Hepatic stellate cell (primary cell): ENCODE data around the gene C16orf46.
A peak's percentile ranks its signal among the peaks of the same experiment; 100 is the strongest.
"Not testable (repeated sequence)": the region's sequence is repeated elsewhere in the genome, so short reads cannot be mapped to it uniquely, and the experiment has no call there.

Experiments
- DNase-seq: peaks from one replicate; pipeline ENCODE4 v3.0.0; 2011; ENCODE audit warnings: low spot score

Gene C16orf46, protein sequence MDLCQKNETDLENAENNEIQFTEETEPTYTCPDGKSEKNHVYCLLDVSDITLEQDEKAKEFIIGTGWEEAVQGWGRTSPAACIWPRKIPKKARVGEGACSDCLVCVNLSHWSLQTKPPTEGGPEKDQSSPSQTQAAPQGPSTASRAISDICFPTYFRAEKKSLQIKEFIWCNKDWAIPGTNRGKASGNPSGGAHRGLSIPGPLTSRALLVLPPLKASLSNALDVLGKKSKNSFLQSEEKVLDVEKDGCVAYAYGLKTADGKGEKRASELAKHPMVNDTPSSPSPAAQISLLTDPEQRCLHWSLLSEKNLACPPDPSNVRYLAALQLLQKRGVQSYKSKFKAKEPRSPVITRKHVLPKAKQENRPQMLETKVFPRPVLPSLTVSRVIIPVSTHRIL

DNA sequence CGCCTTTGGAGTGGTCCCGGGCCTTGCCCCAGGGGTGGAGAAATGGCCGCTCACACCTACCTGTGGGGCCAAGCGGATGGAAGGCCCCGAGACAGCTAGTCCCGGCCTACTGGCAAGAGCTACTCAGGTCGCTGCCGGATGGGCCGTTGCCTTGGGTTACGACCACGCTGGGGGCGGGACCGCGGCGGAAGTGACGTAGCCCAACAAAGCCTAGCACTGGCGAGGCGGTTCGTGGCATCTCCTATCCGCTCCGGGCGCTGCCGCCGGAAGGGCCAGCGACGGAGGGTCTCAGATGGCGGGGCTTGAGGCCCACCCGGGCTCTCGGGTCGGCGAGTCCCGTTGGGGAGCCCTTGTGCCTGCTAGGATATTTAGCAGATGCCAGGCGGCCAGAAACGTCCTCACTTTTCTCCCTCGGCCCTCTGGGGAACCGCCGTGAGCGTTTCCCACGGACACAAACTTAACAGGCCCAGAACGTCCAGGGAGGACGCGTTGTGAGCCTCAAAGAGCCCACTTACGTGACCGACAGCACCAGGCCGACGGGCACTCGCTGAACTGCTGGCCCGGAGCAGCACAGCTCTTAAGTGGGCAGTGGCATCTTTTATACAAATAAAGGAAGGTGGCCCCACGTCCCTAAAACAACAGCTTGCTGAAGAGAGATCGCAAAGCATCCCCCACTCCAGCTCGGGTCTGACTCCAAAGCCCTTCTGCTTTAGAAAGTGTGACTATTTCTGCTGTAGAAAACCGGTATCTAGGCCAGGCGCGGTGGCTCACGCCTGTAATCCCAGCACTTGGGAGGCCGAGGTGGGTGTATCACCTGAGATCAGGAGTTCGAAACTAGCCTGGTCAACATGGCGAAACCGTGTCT lies at the start of gene C16orf46:
Gene C16orf46, minus strand, starts transcription at position 163 of the 865 bp plus-strand sequence. CDS start 13,283 bp downstream, outside the sequence.
- DNase-seq, result peak; percentile 96

DNA sequence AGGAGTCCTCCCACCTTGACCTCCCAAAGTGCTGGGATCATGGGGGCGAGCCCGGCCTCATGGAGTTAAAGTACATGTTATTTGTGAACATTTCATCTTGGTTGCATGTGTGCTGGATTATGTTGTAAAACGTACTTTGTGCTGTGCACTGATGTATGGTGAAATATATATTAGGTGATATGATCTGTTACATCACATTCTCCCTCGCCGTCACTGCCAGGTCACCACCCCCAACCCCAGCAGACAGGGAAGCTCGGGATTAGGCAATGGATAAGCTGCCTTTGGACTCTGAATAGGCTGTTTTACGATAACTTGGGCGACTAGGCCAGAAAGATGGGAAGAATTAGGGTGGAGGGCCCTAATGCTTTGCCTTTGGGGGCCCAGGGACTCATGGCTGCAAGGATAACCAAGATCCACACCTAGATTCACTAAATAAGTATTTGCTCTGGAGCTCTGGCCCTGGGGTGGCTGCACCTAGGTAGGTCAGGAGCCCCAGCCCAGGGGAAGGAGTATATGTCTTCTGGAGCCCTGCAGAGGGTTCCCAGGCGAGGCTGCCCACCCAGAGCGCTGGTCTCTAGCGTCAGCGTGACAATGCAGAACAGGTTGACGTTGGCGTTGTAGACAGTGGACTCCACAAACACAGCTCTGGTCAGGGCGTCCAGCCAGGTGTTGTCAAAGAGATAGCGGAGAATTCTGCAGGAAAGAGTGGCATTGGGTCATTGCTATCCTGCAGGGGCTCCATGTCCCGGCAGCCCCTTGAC lies 46.2 kb upstream of the C16orf46 start:
- DNase-seq, result no peak

DNA sequence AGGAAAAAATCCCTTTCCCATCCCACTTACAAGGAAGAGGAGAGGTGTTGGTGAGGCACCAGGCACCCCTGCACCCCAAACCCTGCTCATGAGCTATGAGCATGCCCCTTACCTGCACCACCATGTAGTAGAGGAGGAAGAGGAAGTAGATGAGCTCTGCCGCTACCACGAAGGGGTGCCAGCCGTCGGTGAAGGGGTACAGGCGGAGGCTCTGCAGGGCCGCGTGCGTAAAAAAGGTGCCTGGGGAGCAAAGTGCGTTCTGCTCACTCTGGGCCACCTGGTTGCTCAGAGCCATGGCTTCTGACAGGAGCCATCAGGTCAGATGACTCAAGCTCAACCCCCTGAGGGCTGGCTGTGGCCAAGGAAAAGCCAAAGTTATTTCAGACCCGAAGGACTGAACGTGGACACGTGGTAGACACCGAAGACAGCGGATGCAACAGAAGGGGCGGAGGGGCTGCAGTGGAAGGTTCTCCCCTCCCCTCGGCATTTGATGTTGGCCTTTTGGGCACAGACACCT lies 44.5 kb upstream of the C16orf46 start:
- DNase-seq, result no peak

DNA sequence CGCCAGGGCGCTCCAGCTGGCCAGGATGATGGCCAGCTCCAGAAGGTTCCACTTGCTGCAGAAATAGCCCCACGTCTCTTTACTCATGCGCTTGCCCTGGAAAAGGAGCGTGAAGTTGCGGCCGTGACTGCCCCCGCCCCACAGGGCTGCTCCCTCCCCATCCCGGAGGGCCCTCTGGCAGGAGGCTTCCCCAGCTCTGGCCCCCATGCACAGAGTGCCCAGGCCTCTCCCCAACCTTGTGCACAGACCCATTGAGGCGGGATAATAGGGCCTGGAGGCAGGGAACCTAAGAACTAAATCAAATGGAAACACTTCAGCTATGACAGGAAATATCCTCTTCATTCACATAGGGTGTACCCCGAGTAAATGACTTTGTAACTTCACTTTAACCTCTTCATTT lies 40.4 kb upstream of the C16orf46 start:
- no peak for DNase-seq

DNA sequence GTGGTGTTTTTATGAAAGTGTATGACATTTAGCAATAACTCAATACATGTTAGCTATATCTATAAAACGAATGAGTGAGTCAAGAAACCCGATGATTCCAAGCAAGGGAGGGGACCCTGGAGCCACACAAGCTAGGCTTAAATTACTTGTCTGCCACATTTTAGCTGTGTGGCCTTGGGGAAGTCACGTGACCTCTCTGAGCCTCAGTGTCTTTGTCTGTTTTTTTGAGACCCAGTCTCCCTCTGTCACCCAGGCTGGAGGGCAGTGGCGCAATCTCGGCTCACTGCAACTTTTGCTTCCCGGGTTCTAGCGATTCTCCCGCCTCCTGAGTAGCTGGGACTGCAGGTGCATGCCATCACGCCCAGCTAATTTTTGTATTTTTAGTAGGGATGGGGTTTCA lies 39.2 kb upstream of the C16orf46 start:
- no peak for DNase-seq

DNA sequence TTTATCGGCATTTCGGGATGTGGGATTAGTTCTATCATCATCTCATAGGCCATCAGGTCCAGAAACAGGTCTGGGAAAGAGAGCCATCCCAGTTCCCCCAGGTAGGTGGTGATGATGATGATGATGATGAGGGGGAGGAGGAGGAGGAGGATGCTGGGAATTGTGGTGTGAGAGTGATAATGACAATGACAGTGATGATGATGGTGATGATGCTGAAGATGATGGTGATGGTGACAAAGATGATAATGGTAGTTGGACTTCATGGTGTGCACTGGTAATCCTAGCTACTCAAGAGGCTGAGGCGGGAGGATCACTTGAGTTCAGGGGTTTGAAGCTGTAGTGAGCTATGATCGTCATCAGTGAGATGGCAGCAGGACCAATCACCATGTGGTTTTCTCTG lies 35.4 kb upstream of the C16orf46 start:
- DNase-seq, result no peak

DNA sequence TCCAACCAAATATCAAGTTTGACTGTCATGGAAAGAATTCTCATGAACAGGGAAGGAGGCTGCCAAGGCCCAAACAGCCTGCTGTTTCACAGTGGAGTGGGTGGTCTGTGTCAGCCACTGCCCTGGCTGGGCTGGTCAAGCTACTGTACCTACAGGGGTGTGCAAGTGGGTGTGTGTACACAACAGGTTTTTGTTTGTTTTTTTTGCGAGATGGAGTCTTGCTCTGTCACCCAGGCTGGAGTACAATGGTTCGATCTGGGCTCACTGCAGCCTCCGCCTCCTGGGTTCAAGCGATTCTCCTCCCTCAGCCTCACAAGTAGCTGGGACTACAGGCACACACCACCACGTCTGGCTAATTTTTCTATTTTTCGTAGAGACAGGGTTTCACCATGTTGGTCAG lies 32.2 kb upstream of the C16orf46 start:
- not testable (repeated sequence) for DNase-seq

DNA sequence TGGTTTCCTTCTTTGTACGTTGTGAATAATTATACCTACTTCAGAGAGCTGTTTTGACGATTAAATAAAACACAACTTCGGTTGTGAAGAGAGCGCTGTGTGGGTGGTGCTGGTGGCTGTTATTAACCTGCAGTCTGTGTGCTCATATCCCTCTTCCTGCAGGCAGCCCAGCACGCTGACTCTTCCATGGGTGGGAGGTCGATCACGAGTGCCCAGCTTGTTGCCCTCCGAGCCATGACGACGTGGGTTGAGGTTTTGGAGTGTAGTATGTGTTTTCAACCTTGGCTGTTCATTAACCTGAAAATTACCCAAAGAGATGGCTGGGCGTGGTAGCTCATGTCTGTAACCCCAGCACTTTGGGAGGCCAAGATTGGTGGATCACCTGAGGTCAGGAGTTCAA lies 30.5 kb upstream of the C16orf46 start:
- no peak for DNase-seq

DNA sequence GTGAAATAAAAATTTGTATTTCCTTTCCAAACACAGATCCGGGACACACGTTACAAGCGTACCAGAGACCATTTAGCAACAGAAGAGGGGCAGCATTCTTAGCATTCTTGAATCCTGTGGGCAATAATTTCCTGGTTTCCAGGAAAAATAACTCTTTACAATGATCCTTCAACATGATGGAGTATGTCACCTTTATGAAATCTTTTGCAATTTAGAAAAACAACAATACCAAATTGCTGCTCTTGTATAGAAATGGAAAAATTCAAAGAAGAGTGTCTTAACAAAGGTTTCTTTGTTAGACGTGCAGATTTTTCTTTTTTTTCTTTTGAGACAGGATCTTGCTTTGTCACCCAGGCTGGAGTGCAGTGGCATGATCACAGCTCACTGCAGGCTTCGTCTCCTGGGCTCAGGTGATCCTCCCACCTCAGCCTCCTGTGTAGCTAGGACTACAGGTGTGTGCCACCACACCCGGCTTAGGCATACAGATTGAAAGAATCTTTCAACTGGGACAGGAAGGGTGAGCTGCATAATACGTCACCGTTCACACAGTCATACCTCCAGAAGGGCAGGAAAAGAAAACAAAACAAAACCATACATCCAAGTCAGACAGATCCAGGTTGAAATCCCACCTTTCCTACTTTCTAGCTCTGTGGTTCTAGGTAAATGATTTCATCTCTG lies 29.9 kb upstream of the C16orf46 start:
- no peak for DNase-seq

DNA sequence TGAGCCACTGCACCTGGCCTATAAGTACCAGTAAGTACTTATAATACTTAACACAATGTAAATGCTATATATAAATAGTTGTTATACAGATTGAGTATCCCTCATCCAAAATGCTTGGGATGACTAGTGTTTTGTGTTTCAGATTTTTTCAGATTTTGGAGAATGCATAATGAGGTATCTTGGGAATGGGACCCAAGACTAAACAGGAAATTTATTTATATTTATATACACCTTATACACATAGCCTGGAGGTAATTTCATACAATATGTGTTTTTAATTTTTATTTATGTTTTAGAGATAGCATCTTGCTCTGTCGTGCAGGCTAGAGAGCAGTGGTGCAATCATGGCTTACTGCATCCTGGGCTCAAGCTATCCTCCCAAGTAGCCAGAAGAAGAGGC lies 28.9 kb upstream of the C16orf46 start:
- DNase-seq, result no peak

DNA sequence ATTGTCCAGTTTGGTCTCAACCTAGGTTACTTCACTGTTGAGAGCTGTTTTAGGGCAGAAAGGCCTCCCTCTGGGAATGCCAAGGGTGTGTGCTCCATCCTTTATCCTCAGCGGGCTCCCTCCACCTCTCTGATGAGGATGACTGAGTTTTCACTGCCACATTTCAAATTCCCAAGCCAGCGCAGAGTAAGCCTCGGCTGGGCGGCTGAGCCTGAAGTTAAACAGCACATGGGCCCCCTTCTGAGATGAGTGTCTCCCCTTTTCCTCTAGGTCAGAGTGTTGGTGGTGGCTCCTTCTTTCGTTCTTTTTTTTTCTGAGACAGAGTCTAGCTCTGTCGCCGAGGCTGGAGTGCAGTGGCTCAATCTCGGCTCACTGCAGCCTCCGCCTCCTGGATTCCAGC lies 24.7 kb upstream of the C16orf46 start:
- DNase-seq, result no peak

DNA sequence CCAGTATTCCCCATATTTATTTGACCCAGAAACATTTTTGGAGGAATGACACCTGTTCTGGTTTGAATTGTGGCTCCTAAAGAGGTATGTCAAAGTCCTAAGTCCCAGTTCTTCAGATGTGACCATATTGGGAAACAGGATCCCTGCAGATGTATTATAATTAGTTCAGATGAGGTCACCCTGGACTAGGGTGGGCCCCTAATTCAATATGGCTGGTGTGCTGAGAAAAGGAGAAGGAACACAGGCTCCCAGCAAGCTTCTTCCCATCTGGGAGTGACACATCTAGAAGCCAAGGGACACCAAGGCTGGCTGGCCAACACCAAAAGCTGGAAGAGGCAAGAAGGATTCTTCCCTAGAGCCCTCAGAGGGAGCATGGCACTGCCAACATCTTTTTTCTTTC lies 22.9 kb upstream of the C16orf46 start:
- no peak for DNase-seq

DNA sequence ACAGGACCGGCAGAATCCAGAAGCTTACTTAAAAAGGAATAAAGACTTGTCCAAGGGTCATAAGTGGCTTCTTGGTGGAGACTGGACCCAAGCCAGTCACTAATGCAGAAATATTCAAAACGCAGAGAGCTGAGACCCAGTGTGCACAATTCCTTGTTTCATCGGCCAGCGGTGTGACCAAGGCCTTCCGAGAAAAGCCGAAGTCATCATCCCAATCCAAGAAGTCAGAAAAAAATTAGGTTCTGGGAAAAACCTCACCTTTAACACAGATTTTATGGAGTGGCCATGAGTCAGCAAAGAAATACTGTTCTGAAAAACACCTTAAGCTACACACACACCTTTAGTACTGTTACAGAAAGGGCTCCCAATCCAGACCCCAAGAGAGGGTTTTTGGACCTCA lies 20.2 kb upstream of the C16orf46 start:
- no peak for DNase-seq

DNA sequence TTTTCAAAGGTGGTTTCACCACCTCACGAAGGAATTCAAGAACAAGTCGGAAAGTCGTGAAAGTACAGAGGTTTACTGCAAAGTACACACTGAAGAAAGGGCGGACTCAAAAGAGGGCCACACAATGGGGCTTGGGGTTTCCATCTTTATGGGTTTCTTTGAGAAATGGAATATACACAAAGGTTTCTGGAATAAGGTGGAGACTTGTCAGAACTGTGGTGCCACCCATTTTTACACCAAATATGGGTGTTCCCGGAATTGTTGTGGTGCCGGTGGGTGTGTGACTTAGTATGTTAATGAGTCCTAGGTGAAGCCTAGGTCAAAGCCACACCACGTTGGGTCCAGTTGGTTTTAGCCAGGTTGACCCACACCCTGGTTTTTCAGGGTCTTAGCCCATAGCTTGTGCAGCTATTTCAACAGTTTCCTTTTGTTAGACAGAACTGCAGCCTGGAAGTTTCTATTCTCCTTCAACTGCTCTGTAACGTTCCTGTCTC lies 19.7 kb upstream of the C16orf46 start:
- no peak for DNase-seq

DNA sequence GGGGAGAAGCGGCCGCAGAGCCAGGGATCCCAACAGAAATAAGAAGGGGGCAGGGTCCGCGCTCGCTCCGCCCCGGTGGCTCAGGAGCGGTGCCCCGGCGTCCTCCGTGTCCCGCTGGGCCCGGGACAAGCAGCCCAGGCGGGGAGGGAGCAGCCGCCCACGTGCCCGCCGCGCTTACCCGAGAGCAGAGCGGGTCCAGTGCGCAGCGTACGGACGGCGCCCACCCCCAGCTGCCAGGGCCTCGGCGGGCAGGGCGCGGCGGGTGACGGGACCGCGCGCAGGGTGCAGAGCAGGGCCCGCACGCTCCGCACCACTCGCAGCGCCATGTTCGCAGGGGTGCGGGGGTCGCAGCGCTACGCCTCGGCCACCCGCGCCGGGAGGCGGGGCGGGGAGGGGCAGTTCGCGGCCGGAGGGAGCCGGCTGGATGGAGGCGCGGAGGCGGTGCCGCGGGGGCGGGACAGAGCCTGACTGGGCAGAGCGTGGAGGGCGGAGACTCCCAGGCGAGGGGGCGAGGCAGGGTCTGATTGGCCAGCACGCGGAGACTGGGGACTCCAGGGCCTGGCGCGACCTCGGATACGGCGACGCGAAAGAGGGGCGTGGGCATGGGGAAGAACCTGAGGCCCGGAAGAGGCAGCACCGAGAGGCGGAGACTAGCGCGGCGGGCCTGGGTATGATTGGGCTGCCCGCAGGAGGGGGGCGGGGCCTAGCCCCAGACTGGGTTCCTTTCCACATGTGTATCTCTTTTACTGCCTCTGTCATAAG lies 19.1 kb upstream of the C16orf46 start, which contains the start of gene GCSH:
Gene GCSH, minus strand, starts transcription at position 443 of the 762 bp plus-strand sequence. Its CDS starts 117 bp downstream, at position 326.
- peak; percentile 97 for DNase-seq

DNA sequence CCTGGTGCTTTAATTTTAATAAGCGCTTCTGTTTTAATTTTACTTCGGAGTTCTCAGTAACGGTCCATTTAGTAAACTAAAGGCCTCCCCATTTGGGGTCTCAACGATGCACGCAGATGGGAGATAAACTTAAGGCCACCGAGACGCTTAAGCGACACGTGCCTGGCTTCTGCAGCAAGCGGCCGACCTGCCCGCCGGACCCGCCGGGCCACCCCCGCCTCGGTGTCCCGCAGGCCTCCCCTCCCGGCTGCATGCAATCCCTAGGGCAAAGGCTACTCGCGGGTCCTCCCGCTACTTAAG lies 18.6 kb upstream of the C16orf46 start:
- no peak for DNase-seq

DNA sequence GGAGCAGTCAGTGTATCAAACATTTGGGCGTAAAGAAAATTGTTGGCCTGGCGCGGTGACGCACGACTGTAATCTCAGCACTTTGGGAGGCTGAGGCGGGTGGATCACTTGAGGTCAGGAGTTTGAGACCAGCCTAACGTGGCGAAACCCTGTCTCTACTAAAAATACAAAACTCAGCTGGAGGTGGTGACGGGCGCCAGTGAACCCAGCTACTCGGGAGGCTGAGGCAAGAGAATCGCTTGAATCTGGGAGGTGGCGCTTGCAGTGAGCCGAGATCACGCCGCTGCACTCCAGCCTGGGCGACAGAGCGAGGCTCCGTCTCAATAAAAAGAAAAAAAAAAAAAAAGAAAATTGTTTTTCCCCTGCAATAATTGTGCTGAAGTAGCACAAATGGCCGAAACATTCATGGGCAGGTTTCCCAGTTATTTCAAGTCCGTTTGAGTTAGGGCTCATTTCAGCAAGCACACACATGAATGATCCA lies 17.8 kb upstream of the C16orf46 start:
- DNase-seq, result no peak

DNA sequence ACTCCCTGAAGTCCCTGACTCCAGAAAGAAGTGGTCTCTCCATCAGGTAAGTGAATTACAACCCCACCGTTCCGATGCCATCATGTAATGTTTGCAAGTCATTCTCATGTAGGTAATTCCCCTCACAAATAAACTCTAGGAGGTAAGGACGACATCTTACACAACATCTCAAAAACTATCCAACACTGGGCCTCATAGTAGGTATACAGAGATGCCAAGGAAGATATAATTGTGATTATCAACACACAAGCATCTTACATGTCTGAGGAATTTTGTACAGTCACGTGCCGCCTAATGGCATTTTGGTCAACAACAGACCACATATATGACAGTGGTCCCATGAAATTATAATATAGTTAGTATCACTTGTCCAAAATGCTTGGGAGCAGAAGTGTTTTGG lies 11.8 kb upstream of the C16orf46 start:
- no peak for DNase-seq

DNA sequence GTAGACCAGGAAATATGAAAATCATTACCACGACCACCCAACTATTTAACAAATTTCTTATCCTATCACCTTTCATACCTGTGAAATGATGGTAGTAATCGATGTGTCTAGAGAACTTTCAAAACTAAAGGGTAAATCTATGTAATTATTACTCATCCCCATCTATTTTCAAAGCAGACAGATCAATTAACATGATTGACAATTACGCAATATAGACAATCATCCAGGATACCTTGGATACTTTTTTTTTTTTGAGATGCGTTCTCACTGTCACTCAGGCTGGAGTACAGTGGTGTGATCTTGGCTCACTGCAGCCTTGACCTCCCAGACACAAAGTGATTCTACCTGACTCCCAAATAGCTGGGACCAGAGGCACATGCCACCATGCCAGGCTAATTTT lies 4.0 kb upstream of the C16orf46 start:
- DNase-seq, result no peak

DNA sequence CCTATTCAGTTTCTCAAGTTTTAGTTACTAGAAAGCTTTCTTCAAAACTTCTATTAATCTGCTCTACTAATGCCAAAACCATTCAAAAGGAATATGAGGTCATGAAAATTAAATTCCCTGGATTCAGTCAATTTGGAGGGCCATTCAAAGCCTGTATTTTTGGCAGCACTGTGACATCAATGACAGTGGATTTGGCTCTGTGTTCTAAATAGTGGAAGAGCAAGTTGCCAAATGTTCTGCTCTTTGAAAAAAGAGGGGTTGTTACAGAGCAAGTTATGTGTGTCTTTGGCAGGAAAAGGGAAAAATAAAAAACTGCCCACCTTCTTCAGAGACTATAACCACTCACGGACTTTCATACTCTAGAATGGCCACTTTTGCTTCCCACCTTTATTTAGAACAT lies 3.2 kb upstream of the C16orf46 start:
- no peak for DNase-seq
